NCI-H446 treated with DMSO at 0.1 percent for 48 hours (cell line): Measurements from ENCODE around the gene RIPOR3.
"Not testable (repeated sequence)": the region's sequence is repeated elsewhere in the genome, so short reads cannot be mapped to it uniquely, and the experiment has no call there.

ENCODE experiments used
- DNase-seq: peaks from one replicate; lab custom pipeline; 2025; lab: John Stamatoyannopoulos, UW

The RIPOR3 gene

GRCh38 chr20:50554694-50555579, 136.4 kb downstream of the RIPOR3 start:
- DNase-seq = no peak

DNA sequence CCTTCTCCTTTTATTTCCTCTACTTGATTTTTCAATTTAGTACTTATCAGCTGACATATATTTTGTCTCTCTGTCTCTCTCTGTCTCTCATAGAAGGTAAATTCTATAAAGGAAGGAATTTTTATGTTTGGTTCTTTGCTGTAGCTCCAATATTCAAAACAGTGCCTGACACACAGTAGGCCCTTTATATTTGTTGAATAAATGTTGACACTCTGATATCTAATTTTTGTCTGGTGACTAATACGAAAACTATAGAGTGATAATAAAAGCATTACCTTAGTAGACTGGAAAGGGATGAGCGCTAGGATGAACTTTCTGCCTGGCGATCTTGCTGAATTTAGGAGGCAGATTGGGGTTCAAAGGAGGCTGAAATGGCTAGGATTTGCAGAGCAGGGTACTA, 138.4 kb downstream of the RIPOR3 start:
- no peak for DNase-seq

- DNase-seq = no peak
These were observed 140.1 kb downstream of the RIPOR3 start for GRCh38 chr20:50551288-50551687.

DNA sequence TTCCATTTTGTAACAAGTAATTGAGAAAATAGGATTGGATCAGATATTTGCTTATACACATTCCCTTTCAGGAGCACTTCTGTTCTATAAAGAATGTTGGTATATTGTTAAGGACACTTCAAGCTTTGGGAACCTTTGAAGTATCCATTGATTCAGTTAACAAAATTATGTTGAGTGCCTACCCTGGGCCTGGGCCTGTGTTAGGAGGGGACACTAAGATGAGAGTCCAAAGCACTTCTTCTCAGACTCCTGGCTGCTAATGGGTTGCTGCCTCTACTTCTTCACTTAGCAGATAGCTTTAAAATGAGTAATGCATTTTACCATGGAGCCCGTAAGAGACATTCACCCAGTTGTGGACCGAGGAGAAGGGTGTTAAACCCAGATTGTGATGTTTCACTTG, 140.8 kb downstream of the RIPOR3 start:
- DNase-seq = no peak

- DNase-seq = no peak
These were observed 142.9 kb downstream of the RIPOR3 start for GRCh38 chr20:50548396-50548795.

DNA sequence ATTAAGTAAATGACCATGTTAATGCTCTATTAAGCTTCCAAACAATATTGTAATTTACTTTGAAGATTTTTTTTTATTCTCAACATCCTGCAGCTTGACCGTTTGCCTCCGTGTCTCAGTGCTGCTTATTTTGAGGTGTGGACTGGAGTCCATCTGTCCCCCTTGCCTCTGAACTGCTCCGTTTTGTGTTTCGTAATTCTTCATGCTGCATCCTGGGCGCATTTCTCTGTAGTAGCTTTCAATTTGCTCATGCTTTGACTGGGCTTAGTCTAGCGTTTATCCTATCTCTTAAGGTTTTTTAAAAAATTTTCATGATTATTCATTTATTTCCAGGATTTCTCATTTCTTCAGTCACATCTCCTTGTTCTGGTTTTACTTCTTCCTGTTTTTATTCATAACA, 143.4 kb downstream of the RIPOR3 start:
- DNase-seq = no peak

GRCh38 chr20:50546729-50547314, 144.5 kb downstream of the RIPOR3 start:
- no peak for DNase-seq

- no peak for DNase-seq
These were observed 146.2 kb downstream of the RIPOR3 start for GRCh38 chr20:50545126-50545525.

- DNase-seq = no peak
These were observed 148.0 kb downstream of the RIPOR3 start for GRCh38 chr20:50543326-50543725.

DNA sequence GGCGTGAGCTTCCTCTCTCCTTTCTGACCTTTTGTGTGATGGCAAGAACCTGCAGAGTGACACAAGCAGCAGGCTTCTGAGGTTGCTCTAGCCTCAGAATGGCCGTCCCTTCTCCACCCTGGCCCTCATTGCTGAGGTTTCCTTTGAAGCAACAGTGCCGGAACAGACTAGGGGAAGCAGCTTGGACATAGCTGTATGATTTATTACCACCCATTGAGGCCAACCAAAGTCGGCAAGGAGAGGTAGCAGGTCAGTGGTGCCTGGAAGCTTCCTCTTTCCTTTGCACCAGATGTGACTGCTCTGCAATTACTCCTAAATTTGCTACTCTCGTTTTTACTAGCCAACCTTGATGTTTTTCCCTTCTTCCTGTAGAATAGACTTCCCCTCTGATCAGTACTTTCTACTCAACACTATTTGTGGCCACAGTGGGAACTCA, 149.7 kb downstream of the RIPOR3 start:
- no peak for DNase-seq

GRCh38 chr20:50540620-50541605, 150.4 kb downstream of the RIPOR3 start:
- DNase-seq = no peak

DNA sequence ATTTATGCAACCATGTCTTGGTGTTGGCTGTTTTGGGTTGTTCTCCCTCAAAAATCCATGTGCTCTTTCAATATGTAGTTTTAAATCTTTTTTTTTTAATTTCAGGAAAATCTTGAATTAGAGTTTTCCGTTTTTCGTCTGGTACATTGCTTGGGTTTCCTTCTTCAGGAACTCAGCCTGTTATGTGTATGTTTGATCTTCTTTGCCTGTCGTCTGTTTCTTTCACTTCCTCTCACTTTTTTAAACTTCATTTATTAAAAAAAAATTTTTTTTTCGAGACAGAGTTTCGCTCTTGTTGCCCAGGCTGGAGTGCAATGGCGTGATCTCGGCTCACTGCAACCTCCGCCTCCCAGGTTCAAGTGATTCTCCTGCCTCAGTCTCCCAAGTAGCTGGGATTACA, 151.5 kb downstream of the RIPOR3 start:
- DNase-seq = not testable (repeated sequence)

DNA sequence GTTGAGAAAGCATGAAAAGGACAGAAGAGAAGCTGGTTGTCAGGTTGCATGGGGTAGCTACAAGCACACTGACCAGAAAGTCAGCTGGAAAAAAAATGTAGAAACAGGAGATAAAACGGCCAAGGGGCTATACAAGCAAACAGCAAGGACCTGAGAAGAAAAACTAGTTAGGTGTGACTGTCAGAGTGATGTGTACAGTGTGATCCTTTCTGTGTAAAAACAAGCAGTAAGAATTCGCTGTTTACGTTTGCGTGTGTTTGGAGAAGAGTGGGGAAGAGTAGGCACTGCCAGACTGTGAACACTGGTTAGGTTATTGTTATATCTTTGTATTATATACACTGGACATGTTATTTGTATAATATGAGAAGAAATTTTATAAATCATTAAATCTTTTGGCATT, 153.1 kb downstream of the RIPOR3 start:
- DNase-seq = no peak

- no peak for DNase-seq
These were observed 153.7 kb downstream of the RIPOR3 start for GRCh38 chr20:50537546-50538201.

DNA sequence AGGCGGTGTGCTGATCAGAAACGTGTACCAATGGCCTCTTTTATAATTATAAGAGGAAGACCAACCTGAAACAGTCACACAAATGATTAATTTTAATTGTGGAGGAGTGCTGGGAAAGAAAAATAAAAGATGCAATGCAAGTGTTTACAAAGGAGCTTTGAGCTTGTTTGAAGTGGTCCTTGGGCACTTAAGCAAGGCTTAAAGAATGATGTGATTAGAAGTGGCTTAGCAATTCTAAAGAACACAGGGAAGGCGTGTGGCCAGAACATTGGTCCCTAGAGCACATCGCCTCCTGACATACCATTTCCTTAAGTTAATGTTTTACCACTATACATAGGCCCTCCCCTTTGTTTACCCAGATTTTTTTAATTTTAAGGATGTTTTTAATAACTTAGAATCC, 155.0 kb downstream of the RIPOR3 start:
- no peak for DNase-seq
